Calu3 (cell line): Measurements from ENCODE around the gene LAMA5. TPM values are rescaled to one million over a fixed set of nuclear protein-coding genes. Genes with fewer than 3 reads are reported as not detected.

ENCODE experiments used
- BruUV-seq: library from RNA; stranded (reverse); fragments of 400-500 nt; replicated peaks from 2 replicates; lab custom pipeline; 2021; lab: Mats Ljungman, UMichigan
- CTCF ChIA-PET: fragments of 300-600 bp; sonication (Branson Sonifier 250); formaldehyde crosslinking; loops from one replicate; lab custom pipeline; 2022; ENCODE audit warnings: antibody characterized with exemption; lab: Charles Lee
- DNase-seq: peaks from one replicate; pipeline ENCODE4 v3.0.0; 2022
- H3K27ac Mint-ChIP-seq: one replicate; pipeline ENCODE4 v1.8.0; 2022; ENCODE audit warnings: mixed read lengths; ENCODE audit not compliant: unreplicated experiment
- H3K27me3 Mint-ChIP-seq: one replicate; pipeline ENCODE4 v1.8.0; 2022; ENCODE audit warnings: mixed read lengths; ENCODE audit not compliant: unreplicated experiment
- H3K36me3 Mint-ChIP-seq: one replicate; pipeline ENCODE4 v1.8.0; 2022; ENCODE audit warnings: mild to moderate bottlenecking, moderate library complexity, mixed read lengths; ENCODE audit not compliant: insufficient read depth, unreplicated experiment
- H3K4me1 Mint-ChIP-seq: one replicate; pipeline ENCODE4 v1.8.0; 2022; ENCODE audit warnings: mild to moderate bottlenecking, low read depth, mixed read lengths; ENCODE audit not compliant: unreplicated experiment
- H3K4me3 Mint-ChIP-seq: one replicate; pipeline ENCODE4 v1.8.0; 2022; ENCODE audit warnings: mild to moderate bottlenecking, low read depth, moderate library complexity, mixed read lengths; ENCODE audit not compliant: unreplicated experiment
- H3K9me3 Mint-ChIP-seq: one replicate; pipeline ENCODE4 v1.8.0; 2022; ENCODE audit warnings: low read depth, mixed read lengths; ENCODE audit not compliant: unreplicated experiment
- intact Hi-C: fragments of 100-400 bp; cut with micrococcal nuclease; formaldehyde crosslinking; loops from one replicate; pipeline ENCODE4 v1.10.0; 2022; ENCODE audit not compliant: unreplicated experiment
- total RNA-seq: library from RNA; stranded (reverse); gene quantifications from 2 replicates; pipeline ENCODE4 v1.2.3, GENCODE V29; 2022
- TF ChIP-seq, protein P1 (sequence below): fragments of 200-600 bp; IDR thresholded peaks from one replicate; pipeline ENCODE4 v1.8.0; 2022; ENCODE audit warnings: antibody characterized with exemption; ENCODE audit not compliant: unreplicated experiment

The LAMA5 gene
- total RNA-seq, 1 experiment from 2014 or later = 763 TPM

DNA sequence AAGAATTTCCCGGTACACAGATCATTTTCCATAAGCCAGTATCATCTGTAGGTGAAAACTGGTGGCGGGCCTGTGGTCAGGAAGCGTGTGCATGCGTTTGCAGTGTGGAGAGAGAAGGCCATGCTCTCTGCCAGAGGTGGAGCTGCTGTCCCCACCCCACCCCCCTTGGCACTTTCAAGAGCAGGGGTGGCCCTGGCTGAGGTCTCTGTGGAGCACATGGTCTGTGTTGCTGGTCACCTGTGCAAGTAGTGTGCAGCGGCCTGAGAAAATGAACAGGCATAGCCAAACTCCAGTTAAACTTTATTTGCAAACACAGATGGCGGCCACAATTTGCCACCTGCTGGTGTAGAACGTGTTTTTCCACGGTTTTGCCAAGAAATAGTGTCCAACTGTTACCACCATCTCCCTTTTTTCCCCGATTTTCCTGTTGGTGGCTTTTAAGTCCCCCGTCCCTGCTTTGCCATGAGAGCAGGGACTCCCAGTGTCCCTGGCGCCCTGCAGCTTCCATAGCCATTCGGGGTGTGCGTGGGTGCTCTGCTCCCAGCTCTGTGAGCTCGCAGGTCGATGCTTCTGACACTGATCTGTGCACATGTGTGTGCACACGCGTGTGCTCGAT, 61.9 kb downstream of the LAMA5 start:
- CTCF ChIA-PET = interaction anchor here (1.2 to 1.4 kb wide), 3 partner anchors 59 to 81 kb away, joined by 3 to 7 read pairs (median 3); partner anchors contain the start of gene RPS21
- Mint-ChIP-seq H3K27me3 (no peaks in the 10 kb centered on the region), H3K27ac (peak overlapping the region; percentile 86), H3K36me3 (peaks cover 97% of the 10 kb centered on the region), H3K4me1 (peaks cover 38% of the 10 kb centered on the region), H3K4me3 (peak overlapping the region; percentile 84), H3K9me3 (no peaks in the 10 kb centered on the region)
- intact Hi-C loops = loop anchor here (10.0 kb wide), 1 partner anchor 180 kb away; no protein-coding TSS in a partner anchor
- TF ChIP-seq, protein P1, sequence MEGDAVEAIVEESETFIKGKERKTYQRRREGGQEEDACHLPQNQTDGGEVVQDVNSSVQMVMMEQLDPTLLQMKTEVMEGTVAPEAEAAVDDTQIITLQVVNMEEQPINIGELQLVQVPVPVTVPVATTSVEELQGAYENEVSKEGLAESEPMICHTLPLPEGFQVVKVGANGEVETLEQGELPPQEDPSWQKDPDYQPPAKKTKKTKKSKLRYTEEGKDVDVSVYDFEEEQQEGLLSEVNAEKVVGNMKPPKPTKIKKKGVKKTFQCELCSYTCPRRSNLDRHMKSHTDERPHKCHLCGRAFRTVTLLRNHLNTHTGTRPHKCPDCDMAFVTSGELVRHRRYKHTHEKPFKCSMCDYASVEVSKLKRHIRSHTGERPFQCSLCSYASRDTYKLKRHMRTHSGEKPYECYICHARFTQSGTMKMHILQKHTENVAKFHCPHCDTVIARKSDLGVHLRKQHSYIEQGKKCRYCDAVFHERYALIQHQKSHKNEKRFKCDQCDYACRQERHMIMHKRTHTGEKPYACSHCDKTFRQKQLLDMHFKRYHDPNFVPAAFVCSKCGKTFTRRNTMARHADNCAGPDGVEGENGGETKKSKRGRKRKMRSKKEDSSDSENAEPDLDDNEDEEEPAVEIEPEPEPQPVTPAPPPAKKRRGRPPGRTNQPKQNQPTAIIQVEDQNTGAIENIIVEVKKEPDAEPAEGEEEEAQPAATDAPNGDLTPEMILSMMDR = no peak
- DNase-seq = peak; percentile 59
- TSS peak; percentile 45 for BruUV-seq

DNA sequence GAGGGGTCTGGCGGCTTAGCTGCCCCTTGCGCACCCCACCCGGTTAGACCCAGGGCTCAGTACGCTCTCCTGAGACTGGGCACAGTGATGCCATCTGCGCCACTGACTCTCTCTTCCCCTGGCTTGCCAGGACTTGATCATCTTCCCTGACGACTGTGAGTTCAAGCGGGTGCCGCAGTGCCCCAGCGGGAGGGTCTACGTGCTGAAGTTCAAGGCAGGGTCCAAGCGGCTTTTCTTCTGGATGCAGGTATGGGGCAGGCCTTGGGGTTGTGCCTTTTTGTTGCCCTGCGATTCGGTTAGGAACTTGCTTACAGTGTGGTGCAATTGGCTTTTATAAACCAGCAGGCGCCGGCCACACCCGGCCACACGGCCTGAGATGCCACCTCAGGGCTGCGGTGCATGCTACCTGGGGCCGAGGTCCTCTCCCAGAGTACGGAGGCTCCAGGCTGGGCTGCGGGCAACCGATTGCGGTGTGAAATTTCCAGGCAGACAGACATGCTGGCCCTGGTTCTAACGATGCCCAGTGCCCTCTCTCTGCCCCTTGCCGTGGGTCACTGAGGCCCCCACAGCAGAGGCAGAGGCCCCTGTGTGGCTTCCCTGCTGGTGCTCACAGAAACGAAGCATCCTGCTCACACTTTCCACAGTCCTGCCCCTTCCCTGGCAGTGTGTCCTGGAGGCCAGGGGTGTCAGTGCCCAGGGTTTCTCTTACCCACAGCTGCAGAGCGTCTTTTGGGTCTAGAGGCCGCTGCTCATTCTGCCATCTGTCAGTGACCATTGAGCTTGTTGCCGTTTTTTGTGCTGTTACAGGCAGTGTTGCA, 62.6 kb downstream of the LAMA5 start:
- H3K4me3 Mint-ChIP-seq = peak overlapping the region; percentile 84
- CTCF ChIA-PET = interaction anchor here (0.9 to 1.4 kb wide), 4 partner anchors 60 to 82 kb away, joined by 3 to 7 read pairs (median 3); partner anchors contain the start of gene RPS21
- H3K27ac Mint-ChIP-seq = peak overlapping the region; percentile 86
- TF ChIP-seq, protein P1 = no peak
- no peaks in the 10 kb centered on the region for H3K27me3 Mint-ChIP-seq
- intact Hi-C loops = loop anchor here (10.0 kb wide), 1 partner anchor 180 kb away; no protein-coding TSS in a partner anchor
- no TSS peak for BruUV-seq
- DNase-seq = no peak
- no peaks in the 10 kb centered on the region for H3K9me3 Mint-ChIP-seq
- peaks cover 38% of the 10 kb centered on the region for H3K4me1 Mint-ChIP-seq
- peaks cover 97% of the 10 kb centered on the region for H3K36me3 Mint-ChIP-seq

DNA sequence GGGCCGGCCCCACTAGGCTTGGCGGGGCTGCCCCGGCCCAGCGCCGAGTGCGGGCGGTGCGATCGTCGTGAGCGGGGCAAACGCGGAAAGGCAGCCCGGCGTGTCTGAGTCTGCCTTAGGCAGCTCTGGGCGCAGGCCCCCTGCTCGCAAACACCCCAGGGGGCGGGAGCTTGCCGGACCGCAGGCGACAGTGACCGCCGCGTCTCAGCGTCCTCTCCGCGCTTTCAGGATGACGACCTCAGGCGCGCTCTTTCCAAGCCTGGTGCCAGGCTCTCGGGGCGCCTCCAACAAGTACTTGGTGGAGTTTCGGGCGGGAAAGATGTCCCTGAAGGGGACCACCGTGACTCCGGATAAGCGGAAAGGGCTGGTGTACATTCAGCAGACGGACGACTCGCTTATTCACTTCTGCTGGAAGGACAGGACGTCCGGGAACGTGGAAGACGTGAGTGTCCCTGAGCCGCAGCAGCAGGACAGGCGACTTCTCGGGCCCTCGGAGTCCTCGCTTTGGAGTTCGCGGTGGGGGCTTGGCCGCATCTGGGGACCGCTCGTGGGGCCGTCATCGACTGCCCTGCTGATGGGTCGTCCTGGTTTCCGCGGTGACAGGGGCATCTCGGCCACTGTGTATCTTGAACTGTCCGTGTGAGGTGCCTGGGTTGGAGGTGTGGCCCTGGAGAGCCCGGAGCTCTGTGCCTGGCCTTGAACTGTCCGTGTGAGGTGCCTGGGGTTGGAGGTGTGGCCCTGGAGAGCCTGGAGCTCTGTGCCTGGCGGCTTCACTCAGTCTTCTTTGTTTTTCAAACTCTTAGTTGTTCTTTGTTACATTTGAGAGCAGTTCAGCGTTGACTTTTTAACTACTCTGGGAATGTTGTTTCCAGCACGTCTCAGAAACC, 63.5 kb downstream of the LAMA5 start:
- peaks cover 31% of the 10 kb centered on the region for H3K4me1 Mint-ChIP-seq
- CTCF ChIA-PET = interaction anchor here (0.8 to 0.9 kb wide), 2 partner anchors 79 to 83 kb away, joined by 3 to 7 read pairs; partner anchors contain the start of gene RPS21
- intact Hi-C loops = loop anchor here (10.0 kb wide), 1 partner anchor 181 kb away; no protein-coding TSS in a partner anchor
- peak; percentile 40 for DNase-seq
- no TSS peak for BruUV-seq
- H3K36me3 Mint-ChIP-seq = peaks cover 99% of the 10 kb centered on the region
- H3K27me3 Mint-ChIP-seq = no peaks in the 10 kb centered on the region
- peak overlapping the region; percentile 86 for H3K27ac Mint-ChIP-seq
- TF ChIP-seq, protein P1 = no peak
- no peaks in the 10 kb centered on the region for H3K9me3 Mint-ChIP-seq
- peak overlapping the region; percentile 84 for H3K4me3 Mint-ChIP-seq

DNA sequence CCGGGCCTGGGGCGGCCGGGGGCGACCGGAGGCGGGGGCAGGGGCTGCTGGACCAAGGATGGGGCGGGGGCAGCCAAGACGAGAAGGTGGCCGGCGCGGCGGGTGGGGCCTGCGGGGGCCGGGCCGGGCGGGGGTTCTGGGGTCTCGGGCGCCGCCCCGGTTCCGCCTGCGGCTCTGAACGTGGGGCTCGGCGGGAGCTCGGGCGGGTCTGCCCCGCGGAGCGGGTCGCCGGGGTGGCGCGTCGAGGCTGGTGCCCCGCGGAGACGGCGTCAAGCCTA, 64.1 kb downstream of the LAMA5 start:
- Mint-ChIP-seq H3K4me1 (peaks cover 28% of the 10 kb centered on the region), H3K27ac (peak overlapping the region; percentile 86), H3K9me3 (no peaks in the 10 kb centered on the region), H3K27me3 (no peaks in the 10 kb centered on the region), H3K36me3 (peaks cover 98% of the 10 kb centered on the region), H3K4me3 (peak overlapping the region; percentile 84)
- CTCF ChIA-PET = interaction anchor here (0.5 to 1.2 kb wide), 2 partner anchors 64 to 349 kb away, joined by 3 to 18 read pairs; partner anchors contain the start of gene LAMA5
- BruUV-seq = no TSS peak
- DNase-seq = no peak
- intact Hi-C loops = loop anchor here (10.0 kb wide), 1 partner anchor 182 kb away; no protein-coding TSS in a partner anchor
- TF ChIP-seq, protein P1 = no peak
